Motor neuron (in vitro differentiated cells): ENCODE data around the gene FXYD4. TPM values are rescaled to one million over a fixed set of nuclear protein-coding genes. Genes with fewer than 3 reads are reported as not detected.

Experiments used
- ATAC-seq, 8 experiments: fragments of 200-7000 bp; cut with Tn5 transposase; replicated peaks in 6 of 8; 2 replicates each; pipeline ENCODE4 v1.8.0; 2021; ENCODE audit warnings: mild to moderate bottlenecking in 8 of 8, moderate library complexity in 8 of 8
- H3K27ac ChIP-seq, 2 donors: fragments of 250-450 bp; sonication (Bioruptor Pico); 2 replicates each; pipeline ENCODE4 v1.9.0; 2021; ENCODE audit warnings: antibody characterized with exemption in 2 of 2, mild to moderate bottlenecking in 2 of 2, moderate library complexity in 1 of 2
- H3K4me1 ChIP-seq, 2 donors: fragments of 250-450 bp; sonication (Bioruptor Pico); replicated peaks in 1 of 2; 2 replicates each; pipeline ENCODE4 v1.6.1; 2021; ENCODE audit warnings: antibody characterized with exemption in 2 of 2, mild to moderate bottlenecking in 2 of 2, moderate library complexity in 1 of 2
- H3K4me3 ChIP-seq, 5 donors: fragments of 250-450 bp; sonication (Bioruptor Pico); 2 replicates each; pipeline ENCODE4 v1.9.0; 2021; ENCODE audit warnings: antibody characterized with exemption in 5 of 5, mild to moderate bottlenecking in 5 of 5, moderate library complexity in 4 of 5
- WGBS, 10 experiments: fragments of 450-650 bp; shearing (Covaris generic); methylation state at CpG; one replicate each; pipeline ENCODE4 v1.0.0; 2022; 5-methylcytosine and 5-hydroxymethylcytosine counted together
- in situ Hi-C, 9 experiments: fragments of 400-800 bp; cut with MboI; loops; one replicate each; pipeline ENCODE4 v1.15.0; 2021; ENCODE audit warnings: low sequenced_read_pairs in 9 of 9, low pct_unique_long_range_greater_than_20kb in 2 of 9; ENCODE audit not compliant: unreplicated experiment in 9 of 9
- total RNA-seq, 8 experiments: library from RNA; unstranded; fragments of 300-600 nt; gene quantifications; 2 replicates each; pipeline versions ENCODE4 v1.2.3 to v1.2.4, GENCODE V29; 2022

Gene FXYD4
- total RNA-seq, 8 experiments from 2014 or later = 0.29 TPM; not detected in 7

GRCh38 chr10:43350156-43350555, 21.3 kb upstream of the FXYD4 start:
- in situ Hi-C loops = no loop called here
- no peak overlapping the region for H3K27ac ChIP-seq
- no peak for ATAC-seq
- no peak overlapping the region for H3K4me3 ChIP-seq
- 35 to 96% (median 80%) methylated on average over 1 to 6 of the region's 7 CpGs; no CpG with 5 or more reads in 3 of the 10 experiments for WGBS, 10 experiments
- H3K4me1 ChIP-seq = no peaks in the 10 kb centered on the region

- no peaks in the 10 kb centered on the region for H3K4me1 ChIP-seq
- H3K27ac ChIP-seq = no peak overlapping the region
- WGBS, 10 experiments = 78 to 100% (median 89%) methylated on average over 2 to 11 of the region's 34 CpGs; no CpG with 5 or more reads in 6 of the 10 experiments
- no peak for ATAC-seq
- in situ Hi-C loops = no loop called here
- H3K4me3 ChIP-seq = no peak overlapping the region
These were observed 20.8 kb upstream of the FXYD4 start for GRCh38 chr10:43350686-43351085.

GRCh38 chr10:43351301-43351700, 20.1 kb upstream of the FXYD4 start:
- in situ Hi-C loops = no loop called here
- H3K4me3 ChIP-seq = no peak overlapping the region
- WGBS, 10 experiments = no CpG with 5 or more reads among the region's 14 CpGs
- H3K4me1 ChIP-seq = no peaks in the 10 kb centered on the region
- no peak overlapping the region for H3K27ac ChIP-seq
- ATAC-seq = no peak

- no peak for ATAC-seq
- Histone ChIP-seq H3K4me3 (no peak overlapping the region), H3K4me1 (no peaks in the 10 kb centered on the region), H3K27ac (no peak overlapping the region)
- in situ Hi-C loops = no loop called here
- WGBS, 10 experiments = 60 to 89% (median 81%) methylated on average over 1 to 6 of the region's 7 CpGs; no CpG with 5 or more reads in 5 of the 10 experiments
These were observed 18.5 kb upstream of the FXYD4 start for GRCh38 chr10:43352951-43353350.

GRCh38 chr10:43353495-43354329, 17.7 kb upstream of the FXYD4 start:
- H3K4me1 ChIP-seq = no peaks in the 10 kb centered on the region
- H3K4me3 ChIP-seq = no peak overlapping the region
- in situ Hi-C loops = no loop called here
- ATAC-seq = peak in 1 of 8 experiments; percentile 57
- H3K27ac ChIP-seq = no peak overlapping the region
- 0 to 67% (median 45%) methylated on average over 1 to 3 of the region's 3 CpGs; no CpG with 5 or more reads in 1 of the 10 experiments for WGBS, 10 experiments

- H3K4me3 ChIP-seq = no peak overlapping the region
- in situ Hi-C loops = no loop called here
- H3K4me1 ChIP-seq = no peaks in the 10 kb centered on the region
- no peak overlapping the region for H3K27ac ChIP-seq
- ATAC-seq = peak in 5 of 8 experiments; percentile 41 to 67 (median 48)
- 56 to 90% (median 69%) methylated on average over 1 to 2 of the region's 2 CpGs; no CpG with 5 or more reads in 5 of the 10 experiments for WGBS, 10 experiments
These were observed 17.2 kb upstream of the FXYD4 start for GRCh38 chr10:43354330-43354635.

- no peak overlapping the region for H3K4me3 ChIP-seq
- ATAC-seq = no peak
- 0 to 14% (median 0%) methylated on average over 1 to 2 of the region's 2 CpGs for WGBS, 10 experiments
- no peak overlapping the region for H3K27ac ChIP-seq
- in situ Hi-C loops = no loop called here
- no peaks in the 10 kb centered on the region for H3K4me1 ChIP-seq
These were observed 16.5 kb upstream of the FXYD4 start for GRCh38 chr10:43354879-43355380.

GRCh38 chr10:43355749-43356371, 15.6 kb upstream of the FXYD4 start:
- H3K27ac ChIP-seq = no peak overlapping the region
- WGBS, 10 experiments = 6 to 54% (median 34%) methylated on average over 1 to 3 of the region's 4 CpGs; no CpG with 5 or more reads in 4 of the 10 experiments
- ATAC-seq = peak; percentile 54 to 97 (median 76)
- in situ Hi-C loops = no loop called here
- no peak overlapping the region for H3K4me3 ChIP-seq
- H3K4me1 ChIP-seq = no peaks in the 10 kb centered on the region

- in situ Hi-C loops = no loop called here
- no peaks in the 10 kb centered on the region for H3K4me1 ChIP-seq
- no peak overlapping the region for H3K4me3 ChIP-seq
- H3K27ac ChIP-seq = no peak overlapping the region
- ATAC-seq = no peak
- 50 to 100% (median 88%) methylated on average over 2 to 6 of the region's 6 CpGs for WGBS, 10 experiments
These were observed 11.3 kb upstream of the FXYD4 start for GRCh38 chr10:43360086-43360485.

- H3K4me3 ChIP-seq = peak overlapping the region; percentile 14 to 42 (median 29)
- H3K27ac ChIP-seq = no peak overlapping the region
- WGBS, 10 experiments = 43 to 71% (median 65%) methylated on average over 1 to 21 of the region's 21 CpGs; no CpG with 5 or more reads in 5 of the 10 experiments
- in situ Hi-C loops = no loop called here
- ATAC-seq = no peak
- no peaks in the 10 kb centered on the region for H3K4me1 ChIP-seq
These were observed 9.8 kb upstream of the FXYD4 start for GRCh38 chr10:43361547-43362190.

GRCh38 chr10:43362191-43362839, 9.1 kb upstream of the FXYD4 start:
- 6 to 80% (median 65%) methylated on average over 2 to 32 of the region's 48 CpGs; no CpG with 5 or more reads in 5 of the 10 experiments for WGBS, 10 experiments
- H3K27ac ChIP-seq = no peak overlapping the region
- in situ Hi-C loops = no loop called here

GRCh38 chr10:43365001-43365400, 6.4 kb upstream of the FXYD4 start:
- Histone ChIP-seq H3K4me3 (no peak overlapping the region), H3K27ac (no peak overlapping the region), H3K4me1 (no peaks in the 10 kb centered on the region)
- in situ Hi-C loops = no loop called here
- 40 to 100% (median 70%) methylated on average over 1 to 3 of the region's 3 CpGs; no CpG with 5 or more reads in 1 of the 10 experiments for WGBS, 10 experiments
- ATAC-seq = no peak

More at GRCh38 chr10:43362191-43362839, 9.1 kb upstream of the FXYD4 start:
- Histone ChIP-seq H3K4me3 (peak overlapping the region; percentile 14 to 42 (median 29)), H3K4me1 (no peaks in the 10 kb centered on the region)
- peak; percentile 94 to 98 (median 97) for ATAC-seq
